NCI-H345 treated with DMSO at 0.1 percent for 48 hours (cell line): ENCODE results near the gene RIPOR3.
"Not testable (repeated sequence)": the region's sequence is repeated elsewhere in the genome, so short reads cannot be mapped to it uniquely, and the experiment has no call there.

Experiments
- DNase-seq: peaks from one replicate; lab custom pipeline; 2025; ENCODE audit not compliant: unreplicated experiment; lab: John Stamatoyannopoulos, UW

Gene RIPOR3

GRCh38 chr20:50559856-50560638 lies 131.3 kb downstream of the RIPOR3 start:
- no peak for DNase-seq

- no peak for DNase-seq
Measured at GRCh38 chr20:50559149-50559548, 132.2 kb downstream of the RIPOR3 start.

GRCh38 chr20:50558483-50558925 lies 132.8 kb downstream of the RIPOR3 start:
- DNase-seq: no peak

- no peak for DNase-seq
Measured at GRCh38 chr20:50557549-50558134, 133.7 kb downstream of the RIPOR3 start.

GRCh38 chr20:50555662-50556061 lies 135.7 kb downstream of the RIPOR3 start:
- DNase-seq: no peak

- DNase-seq: no peak
Measured at GRCh38 chr20:50554694-50555579, 136.4 kb downstream of the RIPOR3 start.

- no peak for DNase-seq
Measured at GRCh38 chr20:50552979-50553378, 138.4 kb downstream of the RIPOR3 start.

GRCh38 chr20:50551288-50551687 lies 140.1 kb downstream of the RIPOR3 start:
- DNase-seq: no peak

- no peak for DNase-seq
Measured at GRCh38 chr20:50550531-50550930, 140.8 kb downstream of the RIPOR3 start.

- no peak for DNase-seq
Measured at GRCh38 chr20:50548396-50548795, 142.9 kb downstream of the RIPOR3 start.

- no peak for DNase-seq
Measured at GRCh38 chr20:50547964-50548363, 143.4 kb downstream of the RIPOR3 start.

GRCh38 chr20:50546729-50547314 lies 144.5 kb downstream of the RIPOR3 start:
- no peak for DNase-seq

- no peak for DNase-seq
Measured at GRCh38 chr20:50545126-50545525, 146.2 kb downstream of the RIPOR3 start.

- DNase-seq: no peak
Measured at GRCh38 chr20:50543326-50543725, 148.0 kb downstream of the RIPOR3 start.

- no peak for DNase-seq
Measured at GRCh38 chr20:50541606-50542041, 149.7 kb downstream of the RIPOR3 start.

- DNase-seq: no peak
Measured at GRCh38 chr20:50540620-50541605, 150.4 kb downstream of the RIPOR3 start.

GRCh38 chr20:50539798-50540197 lies 151.5 kb downstream of the RIPOR3 start:
- not testable (repeated sequence) for DNase-seq

GRCh38 chr20:50538276-50538675 lies 153.1 kb downstream of the RIPOR3 start:
- DNase-seq: no peak

- peak; percentile 56 for DNase-seq
Measured at GRCh38 chr20:50537546-50538201, 153.7 kb downstream of the RIPOR3 start.
